NCI-H526 treated with DMSO at 0.1 percent for 48 hours (cell line): ENCODE data around the gene MTO1.
"Not testable (repeated sequence)": the region's sequence is repeated elsewhere in the genome, so short reads cannot be mapped to it uniquely, and the experiment has no call there.

ENCODE experiments used
- DNase-seq: peaks from one replicate; lab custom pipeline; 2025; lab: John Stamatoyannopoulos, UW

The MTO1 gene

GRCh38 chr6:73461537-73462350 lies at the start of gene MTO1:
Gene MTO1, plus strand, starts transcription at chr6:73461737. Its CDS starts 118 bp downstream, at chr6:73461855.
- DNase-seq, result peak; percentile 86

GRCh38 chr6:73413102-73413501 lies 48.4 kb upstream of the MTO1 start:
- no peak for DNase-seq

GRCh38 chr6:73418081-73418741 lies 43.3 kb upstream of the MTO1 start:
- DNase-seq, result no peak

GRCh38 chr6:73421534-73421933 lies 40.0 kb upstream of the MTO1 start:
- no peak for DNase-seq

DNA sequence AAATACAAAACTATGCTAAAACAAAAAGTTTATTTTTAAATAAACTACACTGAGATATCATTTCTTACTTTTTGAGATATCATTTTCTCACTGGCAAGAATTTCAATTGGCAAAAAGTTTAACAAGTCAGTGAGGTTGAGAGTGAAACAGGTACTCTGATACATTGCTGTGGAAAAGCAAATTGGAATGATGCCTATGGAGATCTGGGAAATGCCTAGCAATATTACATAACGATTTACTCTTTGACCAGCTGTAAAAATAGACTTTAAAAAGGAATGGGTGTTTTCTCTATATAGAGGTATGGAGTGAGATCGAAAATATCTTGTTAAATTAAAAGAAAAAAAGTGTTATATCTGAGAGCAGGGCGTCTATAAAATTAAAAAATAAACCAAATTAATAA lies 26.3 kb upstream of the MTO1 start:
- no peak for DNase-seq

DNA sequence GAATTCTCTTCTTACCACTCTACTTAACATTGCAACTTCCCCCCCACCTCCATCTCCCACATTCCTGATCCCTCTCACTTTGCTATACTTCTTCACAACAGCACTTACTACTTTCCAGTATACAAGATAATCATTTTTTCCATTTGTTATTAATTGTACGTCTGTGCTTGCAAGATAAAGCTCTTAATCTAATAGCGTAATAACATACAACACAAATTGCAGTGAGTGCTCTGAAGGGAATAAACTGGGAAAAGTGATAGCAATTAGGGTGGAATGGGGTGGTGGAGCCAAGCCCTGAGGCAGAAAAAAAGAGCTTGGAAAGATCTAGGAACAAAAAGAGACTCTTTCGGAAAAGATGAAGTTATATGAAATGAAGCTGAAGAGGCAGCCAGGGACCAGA lies 18.0 kb upstream of the MTO1 start:
- no peak for DNase-seq

DNA sequence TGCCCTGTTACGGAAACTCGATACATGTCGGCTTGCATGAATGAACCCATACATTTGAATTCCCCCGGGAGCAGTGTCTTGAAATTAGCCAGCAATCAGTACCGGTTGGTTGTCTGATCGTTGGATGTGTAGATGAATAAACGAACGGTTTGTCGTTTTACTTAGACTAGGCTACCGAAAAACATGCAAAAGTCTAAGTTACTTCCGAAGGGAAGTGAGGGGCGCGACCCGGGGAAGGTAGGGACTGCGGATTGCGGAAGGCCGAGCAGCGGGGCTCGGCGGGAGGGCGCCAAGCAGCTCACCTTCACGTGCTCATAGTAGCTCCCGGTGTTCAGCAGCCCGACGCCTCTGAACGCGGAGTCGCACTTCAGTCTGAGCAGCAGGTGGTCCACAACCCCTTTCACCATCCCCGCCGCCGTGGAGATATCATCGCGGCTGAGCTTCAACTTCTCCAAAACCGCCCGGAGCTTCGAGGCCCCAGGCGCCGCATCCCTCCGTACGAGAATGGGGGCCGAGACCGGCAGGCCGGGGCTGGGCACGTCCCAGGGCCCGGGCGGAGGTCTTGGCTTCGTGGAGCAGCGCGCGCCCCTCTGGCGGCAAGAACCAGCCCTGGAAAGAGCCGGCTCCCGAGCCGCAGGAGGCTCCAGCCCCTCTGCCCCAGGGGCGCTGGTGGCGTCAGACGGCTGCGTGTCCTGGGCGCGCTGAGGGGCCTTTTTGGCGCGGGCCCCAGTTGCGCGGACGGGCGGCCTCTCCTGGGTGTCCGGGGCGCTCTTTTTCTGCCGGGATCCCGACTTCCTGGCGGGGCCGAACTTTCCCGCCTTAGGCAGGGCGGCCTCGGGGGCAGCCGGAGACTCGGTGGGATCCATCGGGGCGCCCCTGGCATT lies 10.1 kb upstream of the MTO1 start:
- peak; percentile 52 for DNase-seq

DNA sequence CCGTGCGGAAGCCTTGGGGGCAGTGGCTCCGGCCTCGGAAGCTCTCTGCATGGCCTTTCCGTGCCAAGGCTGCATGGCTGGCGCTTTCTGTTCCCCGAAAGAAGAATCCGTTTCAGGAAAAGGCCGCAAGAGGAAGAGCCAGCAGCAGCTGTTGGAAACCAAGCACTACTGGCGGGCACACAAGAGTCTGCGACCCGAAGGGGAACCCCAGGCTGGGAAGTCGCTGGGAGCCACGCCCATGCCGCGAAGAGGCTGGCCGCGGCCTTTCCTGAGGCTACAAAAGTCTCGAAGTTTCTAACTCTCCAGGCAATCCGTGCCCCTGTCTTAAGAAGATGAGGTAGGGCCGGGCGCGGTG lies 9.5 kb upstream of the MTO1 start, which contains the start of gene CGAS:
Gene CGAS (minus strand): TSS at position 191 of the 355 bp plus-strand sequence. CDS start 116 bp downstream, at position 75.
- no peak for DNase-seq

DNA sequence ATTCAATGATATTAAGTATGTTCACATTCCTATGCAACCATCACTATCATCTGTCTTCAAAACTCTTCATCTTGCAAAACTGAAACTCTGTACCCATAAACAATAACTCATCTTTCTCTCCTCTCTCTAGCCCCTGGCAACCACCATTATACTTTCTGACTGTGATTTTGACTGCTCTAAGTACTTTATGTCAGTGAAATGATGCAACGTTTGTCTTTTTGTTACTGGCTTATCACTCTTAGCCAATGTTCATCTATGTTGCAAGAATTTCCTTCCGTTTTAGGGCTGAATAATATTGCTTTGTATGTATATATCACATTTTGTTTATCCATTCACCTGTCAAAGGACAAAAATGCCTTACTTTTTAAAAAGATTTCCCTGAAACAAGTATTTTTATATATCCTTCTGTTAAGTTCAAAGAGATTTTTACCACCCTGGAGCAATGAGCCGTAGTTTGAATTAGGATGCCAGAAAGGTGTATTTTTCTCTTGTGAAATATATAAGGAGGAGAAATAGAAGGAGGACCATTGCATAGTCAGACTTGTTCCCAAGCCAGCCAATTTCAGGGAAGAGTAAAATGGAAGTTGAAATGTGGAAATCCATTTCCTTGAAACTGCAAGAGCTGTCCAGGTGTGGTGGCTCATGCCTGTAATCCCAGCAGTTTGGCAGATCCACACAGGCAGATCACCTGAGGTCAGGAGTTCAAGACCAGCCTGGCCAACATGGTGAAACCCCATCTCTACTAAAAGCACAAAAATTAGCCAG lies 5.5 kb upstream of the MTO1 start:
- no peak for DNase-seq

GRCh38 chr6:73459474-73459873 lies 2.1 kb upstream of the MTO1 start:
- DNase-seq, result not testable (repeated sequence)

- DNase-seq, result no peak
Observed at GRCh38 chr6:73460056-73460455, 1.5 kb upstream of the MTO1 start.

DNA sequence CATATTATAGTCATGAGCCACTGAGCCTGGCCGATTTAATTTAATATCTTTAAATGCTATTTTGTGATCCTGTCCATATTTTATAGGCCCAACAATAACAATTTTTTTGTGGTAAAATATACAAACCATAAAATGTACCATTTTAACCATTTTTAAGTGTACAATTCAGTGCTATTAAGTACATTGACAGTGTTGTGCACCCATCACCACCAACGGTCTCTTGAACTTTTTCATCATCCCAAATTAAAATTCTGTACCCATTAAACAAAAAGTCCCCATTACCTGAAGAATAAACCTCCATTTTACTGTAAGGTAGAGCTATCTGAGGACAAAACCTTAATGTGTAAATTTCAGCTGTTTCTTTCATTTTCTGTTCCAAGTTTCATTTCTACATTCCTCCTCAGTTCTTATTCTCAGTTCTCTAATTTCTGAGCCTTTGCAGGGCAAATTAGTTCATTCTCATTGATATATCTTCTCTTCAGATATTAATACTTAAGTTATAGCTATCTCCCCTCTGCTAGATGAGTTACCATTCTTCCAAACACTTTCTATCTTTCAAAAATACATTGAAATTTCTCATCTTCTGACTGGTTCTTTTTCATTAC lies 10.3 kb downstream of the MTO1 start:
- no peak for DNase-seq

- no peak for DNase-seq
Observed at GRCh38 chr6:73476723-73477122, 15.2 kb downstream of the MTO1 start.

GRCh38 chr6:73477407-73477806 lies 15.9 kb downstream of the MTO1 start:
- DNase-seq, result no peak

GRCh38 chr6:73481969-73482368 lies 20.4 kb downstream of the MTO1 start:
- DNase-seq, result no peak

- no peak for DNase-seq
Observed at GRCh38 chr6:73484438-73484837, 22.9 kb downstream of the MTO1 start.

DNA sequence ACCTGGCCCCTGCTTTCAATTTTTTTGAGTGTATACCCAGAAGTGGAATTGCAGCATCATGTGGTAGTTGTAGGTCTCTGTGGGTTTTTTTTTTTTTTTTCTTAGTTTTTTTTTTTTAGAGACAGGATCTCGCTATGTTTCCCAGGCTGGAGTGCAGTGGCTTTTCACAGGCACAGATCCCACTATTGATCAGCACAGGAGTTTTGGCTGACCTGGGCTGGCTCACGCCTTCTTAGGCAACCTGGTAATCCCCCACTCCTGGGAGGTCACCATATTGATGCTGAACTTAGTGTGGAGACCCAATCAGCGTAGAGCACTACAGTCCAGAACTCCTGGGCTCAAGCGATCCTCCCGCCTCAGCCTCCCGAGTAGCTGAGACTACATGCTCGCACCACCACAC lies 25.9 kb downstream of the MTO1 start:
- DNase-seq, result no peak

DNA sequence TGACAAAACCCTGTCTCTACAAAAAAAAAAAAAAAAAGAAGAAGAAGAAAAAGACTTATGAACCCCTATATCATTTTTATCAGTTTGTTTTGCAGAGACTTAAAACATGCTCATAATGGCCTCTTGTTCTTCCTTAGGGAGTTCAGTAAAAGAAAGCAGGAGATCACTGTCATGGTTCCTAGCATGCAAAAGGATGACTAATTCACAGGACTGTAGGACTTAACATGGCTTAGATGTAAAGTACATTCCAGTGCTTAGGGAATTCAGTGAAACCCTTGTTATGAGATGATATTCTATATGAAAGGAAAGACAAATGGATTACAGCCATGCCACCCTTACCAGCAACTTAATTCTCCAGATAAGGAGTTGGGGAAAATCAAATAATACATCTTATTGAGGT lies 29.8 kb downstream of the MTO1 start:
- DNase-seq, result no peak

- DNase-seq, result no peak
Observed at GRCh38 chr6:73497915-73498314, 36.4 kb downstream of the MTO1 start.

- no peak for DNase-seq
Observed at GRCh38 chr6:73503027-73503772, 41.7 kb downstream of the MTO1 start.

DNA sequence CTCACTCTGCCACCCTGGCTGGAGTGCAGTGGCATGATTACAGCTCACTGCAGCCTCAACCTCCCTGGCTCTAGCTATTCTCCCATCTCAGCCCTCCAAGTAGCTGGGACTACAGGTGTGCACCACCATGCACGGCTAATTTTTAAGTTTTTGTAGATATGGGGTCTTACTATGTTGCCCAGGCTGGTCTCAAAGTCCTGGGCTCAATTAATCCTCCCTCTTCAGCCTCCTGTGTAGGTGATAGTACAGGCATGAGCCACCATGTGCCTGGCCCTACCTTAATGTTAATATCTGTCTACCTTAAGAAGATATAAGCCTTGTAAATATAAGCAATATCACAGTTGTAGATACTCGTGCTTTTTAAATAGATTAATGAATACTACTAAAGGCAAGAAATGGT lies 42.6 kb downstream of the MTO1 start:
- DNase-seq, result no peak
